Thyroid gland (tissue), 4 donors: ENCODE measurements around the gene SLC25A26.

Experiments
- CTCF ChIP-seq, 6 experiments: fragments of 200-600 bp in 3 of 6; fragments of 450-650 bp in 3 of 6; sonication (generic) in 3 of 6; IDR thresholded peaks; one replicate each; pipeline ENCODE4 v1.5.1; 2016 to 2019; ENCODE audit warnings: antibody characterized with exemption in 6 of 6, mild to moderate bottlenecking in 2 of 6, inconsistent platforms in 1 of 6, moderate library complexity in 1 of 6
- POLR2A ChIP-seq, 2 donors: fragments of 450-650 bp; IDR thresholded peaks; one replicate each; pipeline ENCODE4 v1.6.1; 2017; ENCODE audit warnings: antibody characterized with exemption in 2 of 2, mild to moderate bottlenecking in 2 of 2, moderate library complexity in 1 of 2

DNA sequence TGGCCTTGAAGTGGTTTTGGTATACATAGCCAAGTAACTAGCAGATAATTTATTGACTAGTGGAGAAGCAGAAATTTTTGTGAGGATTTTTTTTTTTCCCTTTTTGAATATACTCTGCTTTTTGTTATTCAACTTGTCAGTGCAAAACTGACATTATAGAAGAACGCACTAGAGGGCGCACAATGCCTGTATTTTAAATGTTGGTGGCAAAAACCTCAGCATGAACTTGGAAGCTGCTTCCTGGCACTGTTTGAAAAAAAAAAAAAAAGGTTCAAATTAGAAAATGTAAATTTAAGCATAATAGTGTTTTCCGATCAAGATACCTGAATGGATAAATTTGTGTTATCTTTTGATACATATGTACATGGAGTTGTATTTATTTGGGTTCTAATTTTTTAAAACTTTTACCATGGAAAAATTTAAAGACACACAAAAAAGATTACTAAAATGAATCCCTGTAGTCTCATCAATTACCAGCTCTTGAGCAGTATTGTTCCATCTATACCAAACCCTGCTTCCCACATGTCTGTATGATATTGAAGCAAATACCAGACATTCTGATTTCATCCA lies 56.0 kb downstream of the SLC25A26 start:
- TF ChIP-seq CTCF (IDR thresholded peaks at IDR 0.05) (peak in 5 of 6 experiments; percentile 44 to 81 (median 59)), POLR2A (IDR thresholded peaks at IDR 0.05) (no peak)
